GM19099 (cell line): Measurements from ENCODE around the gene FAM53A.

Experiments
- POLR2A ChIP-seq: IDR thresholded peaks from 3 replicates; pipeline ENCODE4 v1.6.1; 2011; ENCODE audit warnings: low read depth; ENCODE audit not compliant: insufficient read length; ENCODE audit errors: extremely low read depth

FAM53A gene

GRCh38 chr4:1642196-1642951, 41.7 kb downstream of the FAM53A start:
- TF ChIP-seq POLR2A, result no peak

GRCh38 chr4:1641671-1642070, 42.4 kb downstream of the FAM53A start:
- no peak for TF ChIP-seq POLR2A

GRCh38 chr4:1640190-1640589, 43.9 kb downstream of the FAM53A start:
- TF ChIP-seq POLR2A, result no peak

GRCh38 chr4:1639299-1639868, 44.7 kb downstream of the FAM53A start:
- no peak for TF ChIP-seq POLR2A

- no peak for TF ChIP-seq POLR2A
These were observed 45.2 kb downstream of the FAM53A start for GRCh38 chr4:1638873-1639272.

GRCh38 chr4:1638272-1638598, 45.9 kb downstream of the FAM53A start:
- no peak for TF ChIP-seq POLR2A

GRCh38 chr4:1637580-1638271, 46.4 kb downstream of the FAM53A start:
- no peak for TF ChIP-seq POLR2A

- TF ChIP-seq POLR2A, result no peak
These were observed 47.5 kb downstream of the FAM53A start for GRCh38 chr4:1636490-1637211.

- TF ChIP-seq POLR2A, result no peak
These were observed 48.6 kb downstream of the FAM53A start for GRCh38 chr4:1635464-1635863.

- no peak for TF ChIP-seq POLR2A
These were observed 50.1 kb downstream of the FAM53A start for GRCh38 chr4:1633993-1634392.

- TF ChIP-seq POLR2A, result no peak
These were observed 51.7 kb downstream of the FAM53A start for GRCh38 chr4:1632109-1633104.

GRCh38 chr4:1631136-1631535, 53.0 kb downstream of the FAM53A start:
- no peak for TF ChIP-seq POLR2A

GRCh38 chr4:1630266-1630665, 53.8 kb downstream of the FAM53A start:
- TF ChIP-seq POLR2A, result no peak

- TF ChIP-seq POLR2A, result no peak
These were observed 54.4 kb downstream of the FAM53A start for GRCh38 chr4:1629699-1630083.
